Measurements from ENCODE around the gene HEXB.

HEXB gene

GRCh38 chr5:74648835-74649293 is 36.2 kb upstream of the HEXB start:
- no peaks in the 10 kb centered on the region for H4K20me1 ChIP-seq (ENCODE audit: insufficient read depth, low read length)
- no peaks in the 10 kb centered on the region for H3K36me3 ChIP-seq (replicated peaks; ENCODE audit: insufficient read depth, low read length)
- H3F3A ChIP-seq (ENCODE audit: insufficient read depth, low read length) = no peaks in the 10 kb centered on the region
- DNase-seq = peak; percentile 78
- H3K4me1 ChIP-seq (ENCODE audit: low read length) = peaks cover 6% of the 10 kb centered on the region; the same call in 1 of the 2 replicates
- H3K4me3 ChIP-seq (ENCODE audit: low read length) = no peak overlapping the region
- no peak overlapping the region for H3K27ac ChIP-seq (ENCODE audit: low read length)
- H3K79me2 ChIP-seq (ENCODE audit: low read length) = no peaks in the 10 kb centered on the region
- H3K9ac ChIP-seq (ENCODE audit: low read length) = no peak overlapping the region
- TF ChIP-seq CTCF (IDR thresholded peaks at IDR 0.05; ENCODE audit: low read length) (peak; percentile 74), EZH2 (optimal IDR thresholded peaks at IDR 0.05; ENCODE audit: low read depth, low read length) (no peak), EZH2phosphoT487 (IDR thresholded peaks at IDR 0.05; ENCODE audit: low read length) (no peak)
- H3K4me2 ChIP-seq (ENCODE audit: low read depth, low read length) = peak overlapping the region; percentile 35
- no peaks in the 10 kb centered on the region for H3K9me3 ChIP-seq (replicated peaks; ENCODE audit: insufficient read depth, low read length)
- no peaks in the 10 kb centered on the region for H3K9me2 ChIP-seq (replicated peaks; ENCODE audit: insufficient read depth, low read length)
- H3K27me3 ChIP-seq (replicated peaks; ENCODE audit: insufficient read depth, low read length) = no peaks in the 10 kb centered on the region
- peak overlapping the region; percentile 39; the same call in 1 of the 2 replicates for H2AFZ ChIP-seq (ENCODE audit: low read length)

GRCh38 chr5:74649421-74649973 is 35.5 kb upstream of the HEXB start:
- TF ChIP-seq EZH2phosphoT487 (IDR thresholded peaks at IDR 0.05; ENCODE audit: low read length) = no peak
- Histone ChIP-seq H3K4me2 (ENCODE audit: low read depth, low read length) (no peak overlapping the region; the same call in 1 of the 2 replicates), H3F3A (ENCODE audit: insufficient read depth, low read length) (no peaks in the 10 kb centered on the region), H3K9me2 (replicated peaks; ENCODE audit: insufficient read depth, low read length) (no peaks in the 10 kb centered on the region), H3K9ac (ENCODE audit: low read length) (no peak overlapping the region), H3K4me1 (ENCODE audit: low read length) (peaks cover 6% of the 10 kb centered on the region; the same call in 1 of the 2 replicates), H3K4me3 (ENCODE audit: low read length) (no peak overlapping the region), H3K27ac (ENCODE audit: low read length) (no peak overlapping the region), H3K79me2 (ENCODE audit: low read length) (no peaks in the 10 kb centered on the region), H3K36me3 (replicated peaks; ENCODE audit: insufficient read depth, low read length) (no peaks in the 10 kb centered on the region), H2AFZ (ENCODE audit: low read length) (0 out of 2 replicates have a peak overlapping the region, but pooled peaks have one; percentile 39), H3K9me3 (replicated peaks; ENCODE audit: insufficient read depth, low read length) (no peaks in the 10 kb centered on the region), H3K27me3 (replicated peaks; ENCODE audit: insufficient read depth, low read length) (no peaks in the 10 kb centered on the region), H4K20me1 (ENCODE audit: insufficient read depth, low read length) (no peaks in the 10 kb centered on the region)
- no peak for DNase-seq

GRCh38 chr5:74651710-74652109 is 33.3 kb upstream of the HEXB start:
- Histone ChIP-seq H3K4me1 (ENCODE audit: low read length) (peaks cover 6% of the 10 kb centered on the region; the same call in 1 of the 2 replicates), H3K36me3 (replicated peaks; ENCODE audit: insufficient read depth, low read length) (no peaks in the 10 kb centered on the region), H3K9me3 (replicated peaks; ENCODE audit: insufficient read depth, low read length) (no peaks in the 10 kb centered on the region), H3K9me2 (replicated peaks; ENCODE audit: insufficient read depth, low read length) (no peaks in the 10 kb centered on the region), H2AFZ (ENCODE audit: low read length) (no peak overlapping the region), H3K27ac (ENCODE audit: low read length) (no peak overlapping the region), H3K79me2 (ENCODE audit: low read length) (no peaks in the 10 kb centered on the region), H3K4me3 (ENCODE audit: low read length) (no peak overlapping the region), H3F3A (ENCODE audit: insufficient read depth, low read length) (no peaks in the 10 kb centered on the region), H3K27me3 (replicated peaks; ENCODE audit: insufficient read depth, low read length) (no peaks in the 10 kb centered on the region), H3K4me2 (ENCODE audit: low read depth, low read length) (no peak overlapping the region), H4K20me1 (ENCODE audit: insufficient read depth, low read length) (no peaks in the 10 kb centered on the region), H3K9ac (ENCODE audit: low read length) (no peak overlapping the region)
- TF ChIP-seq CTCF (IDR thresholded peaks at IDR 0.05; ENCODE audit: low read length) (no peak), EZH2 (optimal IDR thresholded peaks at IDR 0.05; ENCODE audit: low read depth, low read length) (no peak), EZH2phosphoT487 (IDR thresholded peaks at IDR 0.05; ENCODE audit: low read length) (no peak)
- DNase-seq = no peak

- no peaks in the 10 kb centered on the region for H3F3A ChIP-seq (ENCODE audit: insufficient read depth, low read length)
- H3K27ac ChIP-seq (ENCODE audit: low read length) = no peak overlapping the region
- H3K9ac ChIP-seq (ENCODE audit: low read length) = no peak overlapping the region
- H3K4me2 ChIP-seq (ENCODE audit: low read depth, low read length) = no peak overlapping the region
- no peaks in the 10 kb centered on the region for H4K20me1 ChIP-seq (ENCODE audit: insufficient read depth, low read length)
- H3K36me3 ChIP-seq (replicated peaks; ENCODE audit: insufficient read depth, low read length) = no peaks in the 10 kb centered on the region
- H3K79me2 ChIP-seq (ENCODE audit: low read length) = no peaks in the 10 kb centered on the region
- H3K9me2 ChIP-seq (replicated peaks; ENCODE audit: insufficient read depth, low read length) = no peaks in the 10 kb centered on the region
- H3K27me3 ChIP-seq (replicated peaks; ENCODE audit: insufficient read depth, low read length) = no peaks in the 10 kb centered on the region
- H3K4me1 ChIP-seq (ENCODE audit: low read length) = peaks cover 6% of the 10 kb centered on the region; the same call in 1 of the 2 replicates
- TF ChIP-seq EZH2phosphoT487 (IDR thresholded peaks at IDR 0.05; ENCODE audit: low read length) (no peak), CTCF (IDR thresholded peaks at IDR 0.05; ENCODE audit: low read length) (no peak), EZH2 (optimal IDR thresholded peaks at IDR 0.05; ENCODE audit: low read depth, low read length) (no peak)
- H2AFZ ChIP-seq (ENCODE audit: low read length) = no peak overlapping the region
- no peaks in the 10 kb centered on the region for H3K9me3 ChIP-seq (replicated peaks; ENCODE audit: insufficient read depth, low read length)
- no peak for DNase-seq
- H3K4me3 ChIP-seq (ENCODE audit: low read length) = no peak overlapping the region
Observed at GRCh38 chr5:74652576-74652975, 32.5 kb upstream of the HEXB start.
